GM21360 (cell line): ENCODE results near the gene KCNMA1.
"Not testable (repeated sequence)": the region's sequence is repeated elsewhere in the genome, so short reads cannot be mapped to it uniquely, and the experiment has no call there.

Experiments
- ATAC-seq: cut with Tn5 transposase; IDR thresholded peaks from one replicate; pipeline ENCODE4 v1.9.1; 2021; ENCODE audit warnings: mild to moderate bottlenecking, moderate library complexity; ENCODE audit not compliant: unreplicated experiment

KCNMA1 gene

DNA sequence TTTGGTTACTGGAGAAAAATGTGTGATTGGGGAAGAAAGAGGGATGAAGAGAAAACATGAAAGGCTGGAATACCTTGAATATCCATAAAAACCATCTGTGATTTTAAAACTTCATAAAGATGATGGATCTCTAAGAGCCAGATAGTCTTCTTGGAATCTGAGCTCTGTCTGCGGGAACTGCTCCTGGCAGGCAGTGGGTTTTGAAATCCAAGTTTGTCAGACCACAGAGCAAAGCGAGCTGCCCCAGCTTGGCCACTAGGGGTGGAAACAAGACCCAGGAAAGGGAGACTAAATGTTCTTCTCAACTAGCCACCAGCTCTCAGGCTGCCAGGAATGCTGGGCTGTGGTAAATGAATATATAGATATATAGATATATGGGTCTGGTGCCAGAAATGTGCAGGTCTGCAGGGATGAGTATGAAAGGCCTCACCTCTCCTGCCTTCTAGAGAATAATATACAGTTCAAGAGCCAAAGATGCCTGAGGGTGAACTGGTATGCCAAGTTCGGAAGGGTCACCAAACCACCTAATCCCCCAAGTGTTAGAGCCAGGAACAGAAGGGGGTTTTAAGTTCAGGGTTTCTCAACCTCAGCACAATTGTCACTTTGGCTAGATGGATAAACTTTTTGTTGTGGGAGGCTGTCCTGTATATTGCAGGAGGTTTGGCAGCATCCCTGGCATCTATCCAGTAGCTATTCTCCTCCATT is 208.8 kb downstream of the KCNMA1 start:
- ATAC-seq, result no peak

GRCh38 chr10:77424257-77424656 is 213.4 kb downstream of the KCNMA1 start:
- ATAC-seq, result no peak

DNA sequence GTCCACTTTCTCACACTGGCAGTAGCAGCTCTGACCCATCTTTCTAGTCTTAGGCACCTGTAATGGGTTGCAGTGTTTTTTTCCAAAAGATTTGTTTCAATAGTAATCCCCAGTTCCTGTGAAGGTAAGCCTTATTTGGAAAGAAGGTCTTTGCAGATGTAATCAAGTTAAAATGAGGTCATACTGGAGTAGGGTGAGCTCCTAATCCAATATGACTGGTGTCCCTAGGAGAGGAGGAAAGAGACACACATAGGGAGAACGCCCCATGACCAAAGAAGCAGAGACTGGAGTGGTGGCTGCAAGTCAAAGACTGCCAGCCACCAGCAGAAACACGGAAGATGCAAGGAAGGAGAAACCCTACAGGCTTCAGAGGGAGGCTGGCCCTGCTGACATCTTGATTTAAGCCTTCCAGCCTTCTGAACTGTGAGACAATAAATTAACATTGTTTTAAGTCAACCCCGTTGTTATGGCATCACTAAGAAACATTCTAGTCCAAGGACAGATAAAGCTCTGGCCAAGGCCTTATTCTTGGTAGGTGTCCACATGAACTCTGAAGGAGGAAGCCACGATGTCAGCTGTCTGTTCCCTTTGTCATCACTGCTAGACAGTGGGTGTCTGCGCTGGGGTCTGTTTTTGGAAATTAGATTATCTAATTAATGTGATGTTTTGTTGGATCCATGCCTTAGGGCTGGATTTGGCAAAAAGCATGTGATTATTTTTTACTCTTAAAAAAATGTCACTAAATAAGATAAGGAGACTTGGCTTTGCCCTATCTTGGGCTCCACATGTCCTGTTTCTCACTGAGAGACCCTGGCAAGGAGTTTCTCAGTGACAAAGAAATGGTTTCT is 214.9 kb downstream of the KCNMA1 start:
- ATAC-seq, result no peak

DNA sequence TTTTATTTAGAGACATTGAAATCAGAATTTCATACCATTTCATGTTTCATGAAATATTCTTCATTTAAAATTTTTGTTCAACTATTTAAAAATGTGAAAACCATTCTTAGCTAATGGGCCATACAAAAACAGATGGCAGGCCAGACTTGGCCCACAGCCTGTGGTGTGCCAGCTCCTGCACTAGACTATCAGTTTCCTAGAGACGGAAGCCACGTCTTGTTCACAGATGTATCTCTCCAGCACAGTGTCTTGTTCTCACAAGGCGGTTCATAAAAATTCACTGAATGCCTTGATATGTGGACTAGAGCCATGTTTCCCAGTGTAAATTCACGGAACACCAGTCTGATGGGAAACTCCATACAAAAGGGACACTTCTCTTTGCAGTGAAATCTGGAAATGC is 216.0 kb downstream of the KCNMA1 start:
- no peak for ATAC-seq

DNA sequence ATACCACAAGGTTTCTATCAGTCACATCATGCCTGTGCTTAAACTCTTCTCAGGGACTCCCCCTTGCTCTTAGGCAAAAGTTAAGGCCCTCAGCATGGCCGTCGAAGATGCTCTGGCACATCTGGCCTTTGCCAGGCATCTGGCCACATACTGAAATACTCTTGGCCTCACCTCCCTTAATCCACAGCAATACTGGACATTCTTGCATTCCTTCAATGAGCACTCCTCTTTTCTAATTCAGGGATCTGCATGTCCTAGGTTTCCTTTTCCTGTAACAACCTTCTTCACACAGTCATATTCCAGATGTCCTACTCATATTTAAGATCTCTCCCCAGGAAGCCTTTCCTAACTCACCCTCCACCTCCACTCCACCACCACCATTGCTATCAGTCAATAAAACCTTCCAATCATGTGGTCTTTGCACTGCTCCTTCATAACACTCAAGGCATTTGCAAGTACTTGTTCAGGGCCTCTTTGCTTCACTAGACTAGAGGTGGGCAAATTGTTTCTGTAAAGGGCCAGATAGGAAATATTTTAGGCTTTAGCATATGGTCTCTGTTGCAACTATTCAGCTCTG is 216.6 kb downstream of the KCNMA1 start:
- ATAC-seq, result no peak

DNA sequence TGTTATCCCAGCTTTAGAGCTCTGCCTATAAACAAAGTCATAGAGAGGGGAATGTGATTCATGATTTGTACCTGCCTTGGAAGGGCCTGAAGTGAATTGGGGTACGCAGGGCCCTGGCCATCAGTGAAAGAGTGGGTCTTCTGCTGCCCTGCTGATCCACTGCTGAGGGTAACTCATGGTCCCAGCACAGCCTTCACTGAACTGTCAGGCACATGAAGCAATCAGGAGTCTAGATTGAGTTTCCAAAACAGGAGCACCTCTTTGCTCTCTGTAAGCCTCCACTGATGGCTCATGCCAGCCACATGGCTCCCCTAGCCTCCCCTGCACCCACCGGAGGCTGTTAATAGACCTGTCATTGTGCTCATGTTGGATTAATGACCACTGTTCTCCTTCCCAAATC is 217.6 kb downstream of the KCNMA1 start:
- no peak for ATAC-seq

DNA sequence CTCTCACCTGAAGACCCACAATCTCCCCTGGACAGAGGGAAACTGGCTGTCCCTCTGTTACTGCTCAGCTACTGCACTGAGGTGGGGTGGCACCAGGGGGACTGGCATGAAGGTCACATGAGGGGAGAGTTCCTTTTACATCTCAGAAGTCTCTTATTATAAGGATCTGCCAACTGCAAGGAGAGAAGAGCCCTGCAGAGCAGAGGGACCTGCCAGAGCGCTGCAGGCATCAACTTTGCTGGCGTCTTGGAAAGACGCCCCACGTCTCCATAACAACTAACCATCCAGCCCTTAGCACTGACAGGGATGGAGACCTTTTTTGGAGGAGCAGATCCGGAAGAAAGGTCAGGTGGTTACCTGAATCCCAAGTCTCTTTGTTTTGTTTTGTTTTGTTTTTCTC is 218.6 kb downstream of the KCNMA1 start:
- no peak for ATAC-seq

DNA sequence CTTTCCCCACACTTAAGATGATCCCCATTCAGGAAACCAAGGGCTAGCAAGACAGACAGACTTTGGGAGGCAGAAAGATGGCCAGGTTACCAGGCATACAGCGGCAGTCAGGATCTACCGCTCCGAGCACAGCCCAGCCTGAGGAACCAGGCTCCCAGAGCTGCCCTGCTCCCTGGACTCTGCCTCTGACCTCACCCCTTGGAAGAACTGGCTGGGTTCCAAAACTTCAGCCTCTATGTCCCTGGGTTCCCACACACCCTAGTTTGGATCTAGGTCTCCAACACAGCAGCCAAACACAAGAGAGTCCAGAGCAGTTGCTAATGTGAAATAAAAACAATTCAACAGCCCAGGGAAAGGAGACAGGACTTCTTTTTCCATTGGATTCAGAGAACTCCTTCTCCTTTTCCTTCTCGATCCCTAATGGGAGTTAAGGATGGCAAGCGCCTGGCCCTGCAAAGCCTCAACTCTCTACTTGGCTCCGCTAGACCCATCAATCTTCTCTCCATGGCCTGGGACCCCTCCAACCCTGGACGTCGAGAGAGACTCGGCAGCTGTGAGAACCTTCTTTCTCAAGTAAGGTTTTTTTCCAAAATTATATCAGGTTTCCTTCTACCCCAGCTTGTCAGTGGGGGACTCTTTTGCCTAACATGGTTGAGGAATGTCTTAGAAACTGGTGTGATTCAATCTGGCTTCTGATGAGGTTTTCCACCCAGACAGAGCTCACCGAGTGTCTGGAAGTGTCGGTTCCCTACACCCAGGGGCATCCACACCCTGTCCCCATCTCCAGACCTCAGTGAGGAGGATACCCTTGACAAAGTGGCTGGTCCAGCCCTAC is 219.6 kb downstream of the KCNMA1 start:
- ATAC-seq, result no peak

- no peak for ATAC-seq
Observed at GRCh38 chr10:77417359-77417758, 220.2 kb downstream of the KCNMA1 start.

- no peak for ATAC-seq
Observed at GRCh38 chr10:77416311-77417135, 221.1 kb downstream of the KCNMA1 start.

DNA sequence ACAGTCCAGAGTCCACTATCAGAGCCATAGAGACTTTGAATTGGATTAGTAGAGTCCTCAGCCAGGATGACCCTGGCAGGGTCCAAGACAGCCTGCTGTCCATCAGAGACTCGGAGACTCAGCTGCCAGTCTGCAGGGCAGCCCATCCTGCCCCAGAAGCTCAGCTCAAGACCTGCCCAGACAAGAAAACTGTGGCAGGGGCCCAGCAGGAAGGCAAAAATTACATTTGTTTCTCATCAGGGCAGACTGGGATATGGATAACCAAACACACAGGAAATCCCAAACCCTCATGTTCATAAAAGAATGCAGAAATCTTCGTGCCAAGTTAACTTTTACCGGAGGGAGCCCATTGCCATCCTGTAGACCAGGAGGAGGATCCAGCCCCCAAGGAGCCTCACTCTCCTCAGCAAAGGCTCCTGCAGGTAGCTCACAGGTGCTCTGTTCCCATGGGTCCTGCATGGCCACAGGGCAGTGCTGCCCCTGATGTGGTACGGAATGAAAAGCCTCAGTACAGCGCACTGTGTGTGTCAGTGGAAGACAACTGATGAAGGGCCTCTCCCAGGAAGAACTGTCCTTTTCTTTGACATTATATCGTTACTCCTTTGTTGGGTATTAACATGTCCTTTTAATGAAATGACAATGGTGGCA is 222.2 kb downstream of the KCNMA1 start:
- ATAC-seq, result no peak

- no peak for ATAC-seq
Observed at GRCh38 chr10:77413231-77413630, 224.4 kb downstream of the KCNMA1 start.

DNA sequence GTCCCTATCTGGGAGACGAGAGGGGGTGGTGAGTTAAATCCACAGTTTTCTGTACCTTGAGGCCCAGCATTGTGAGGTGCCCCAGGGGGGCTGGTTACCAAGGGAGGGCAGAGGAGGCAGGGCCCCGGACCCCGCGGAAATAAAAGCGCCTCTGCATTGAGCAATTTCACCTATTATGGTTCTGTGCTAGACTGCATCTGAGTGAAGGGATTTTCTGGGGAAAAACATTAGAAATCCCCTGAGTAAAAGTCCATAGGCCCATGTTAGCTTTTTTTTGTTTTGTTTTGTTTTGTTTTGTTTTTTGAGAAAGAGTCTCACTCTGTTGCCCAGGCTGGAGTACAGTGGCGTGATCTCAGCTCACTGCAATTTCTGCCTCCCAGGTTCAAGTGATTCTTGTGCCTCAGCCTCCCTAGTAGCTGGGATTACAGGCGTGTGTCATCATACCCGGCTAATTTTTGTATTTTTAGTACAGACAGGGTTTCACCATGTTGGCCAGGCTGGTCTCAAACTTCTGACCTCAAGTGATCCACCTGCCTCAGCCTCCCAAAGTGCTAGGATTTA is 225.0 kb downstream of the KCNMA1 start:
- ATAC-seq, result not testable (repeated sequence)

DNA sequence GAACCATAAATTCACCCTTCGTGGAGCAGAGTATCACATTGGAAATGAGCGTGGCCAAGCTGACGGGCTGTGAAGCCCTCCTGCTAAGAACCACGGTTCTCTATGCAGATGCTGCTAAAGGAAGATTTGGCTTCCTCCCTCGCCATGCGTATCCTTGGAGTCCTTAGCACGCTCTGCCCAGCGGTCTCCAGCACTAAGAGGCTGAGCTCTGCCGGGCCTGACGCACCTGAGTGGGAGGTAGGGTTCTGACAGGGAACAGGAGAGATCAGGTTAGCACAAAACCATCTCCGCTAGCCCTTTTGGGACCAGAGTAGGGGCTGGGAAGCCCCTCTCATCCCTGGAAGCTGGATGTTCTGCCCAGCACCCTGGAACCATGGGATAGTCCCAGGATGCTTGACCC is 225.8 kb downstream of the KCNMA1 start:
- ATAC-seq, result no peak

DNA sequence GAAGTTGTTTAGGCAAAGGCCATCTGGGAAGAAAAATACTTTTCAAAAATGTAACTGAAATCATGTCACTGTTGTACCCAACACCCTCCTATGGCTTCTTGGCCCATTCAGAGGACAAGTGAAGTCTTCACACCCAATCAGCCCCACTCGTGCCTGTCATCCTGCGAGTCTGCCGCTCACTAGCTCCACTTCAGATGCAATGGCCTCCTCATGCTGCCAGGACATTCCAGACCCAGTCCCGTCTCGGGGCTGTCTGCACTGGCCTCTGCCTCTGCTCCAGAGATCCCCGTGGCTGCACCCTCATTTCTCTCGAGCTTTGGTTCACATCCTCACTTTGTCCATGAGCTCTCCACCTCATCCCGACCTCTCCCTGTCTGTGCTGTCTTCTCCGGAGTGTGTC is 227.1 kb downstream of the KCNMA1 start:
- no peak for ATAC-seq

- ATAC-seq, result no peak
Observed at GRCh38 chr10:77409697-77410471, 227.7 kb downstream of the KCNMA1 start.

GRCh38 chr10:77408259-77408658 is 229.3 kb downstream of the KCNMA1 start:
- no peak for ATAC-seq

DNA sequence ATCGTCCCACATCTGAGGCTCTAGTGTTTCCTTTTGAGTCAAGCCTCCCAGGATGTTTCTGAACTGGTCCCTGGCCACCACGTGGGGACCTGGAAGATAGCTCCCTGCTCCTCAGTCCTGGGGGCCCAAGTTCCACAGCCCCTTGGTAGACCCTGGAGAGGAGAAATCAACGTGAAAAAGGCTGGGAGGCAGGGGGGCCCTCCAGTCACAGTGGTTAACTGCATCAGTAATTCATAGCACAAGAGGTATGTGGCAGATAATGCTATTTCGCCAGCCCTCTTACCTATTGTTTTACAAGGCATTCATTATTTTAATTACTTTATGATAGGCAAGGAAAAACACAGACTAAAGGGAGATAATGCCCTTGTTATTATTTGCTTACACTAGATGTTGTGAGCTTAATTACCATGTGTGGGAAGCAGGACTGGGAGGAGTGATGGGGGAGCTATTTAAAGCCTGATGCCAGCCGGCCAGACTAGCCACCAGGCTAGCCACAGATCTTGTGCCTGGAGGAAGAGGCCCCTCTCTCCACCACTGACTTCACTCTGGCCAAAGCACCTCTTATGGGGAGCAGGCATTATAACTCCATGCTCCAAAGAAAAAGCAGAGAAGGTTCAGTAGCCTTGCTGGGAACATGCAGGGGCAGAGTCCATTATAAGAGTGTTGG is 230.7 kb downstream of the KCNMA1 start:
- no peak for ATAC-seq
